K562 (cell line): ENCODE measurements around the gene DYRK1A. TPM values are rescaled to one million over a fixed set of nuclear protein-coding genes. Genes with fewer than 3 reads are reported as not detected.

Experiments used
- ARNT ChIP-seq, 2 experiments: fragments of 450-650 bp; IDR thresholded peaks; 2 replicates each; pipeline ENCODE4 v1.6.1; 2016; ENCODE audit warnings: mild to moderate bottlenecking in 1 of 2
- CBX3 ChIP-seq, 2 experiments: IDR thresholded peaks; 1 replicate in 1 of 2; 2 replicates in 1 of 2; pipeline ENCODE4 v1.6.1; 2012; ENCODE audit warnings: inconsistent platforms in 2 of 2, low read length in 2 of 2, borderline replicate concordance in 1 of 2, control low read depth in 1 of 2
- ERF ChIP-seq: fragments of 450-650 bp; formaldehyde crosslinking; IDR thresholded peaks from 2 replicates; pipeline ENCODE4 v1.4.0; 2020; ENCODE audit warnings: mild to moderate bottlenecking, mixed read lengths
- IFI16 ChIP-seq: fragments of 250-450 bp; sonication (Bioruptor Pico); IDR thresholded peaks from 2 replicates; pipeline ENCODE4 v2.1.2; 2022; ENCODE audit warnings: mild to moderate bottlenecking, inconsistent platforms
- MAZ ChIP-seq, 2 experiments: fragments of 450-650 bp in 1 of 2; sonication (generic) in 1 of 2; formaldehyde crosslinking; IDR thresholded peaks in 1 of 2; conservative IDR thresholded peaks in 1 of 2; 2 replicates each; pipeline versions ENCODE4 v1.4.0 to v1.5.0; 2020; ENCODE audit warnings: mild to moderate bottlenecking in 1 of 2, missing genetic modification reagents in 1 of 2
- PTTG1 ChIP-seq: fragments of 450-650 bp; IDR thresholded peaks from 2 replicates; pipeline ENCODE4 v1.6.1; 2016; ENCODE audit warnings: low read depth, mild to moderate bottlenecking, missing genetic modification characterization, missing compliant biosample characterization
- SRF ChIP-seq, 2 experiments: fragments of 250-450, 450-650 bp in 1 of 2; sonication (Bioruptor Pico) in 1 of 2; sonication (generic) in 1 of 2; formaldehyde crosslinking; IDR thresholded peaks; 2 replicates each; pipeline versions ENCODE4 v1.5.0 to v1.5.1; 2020 to 2022; ENCODE audit warnings: mild to moderate bottlenecking in 1 of 2, missing genetic modification reagents in 1 of 2
- ZBTB1 ChIP-seq: sonication (generic); formaldehyde crosslinking; IDR thresholded peaks from 2 replicates; pipeline ENCODE4 v1.8.1; 2023; ENCODE audit warnings: missing genetic modification reagents, low read depth, mild to moderate bottlenecking, borderline replicate concordance
- ZNF780A ChIP-seq: fragments of 250-450 bp; sonication (Bioruptor Pico); IDR thresholded peaks from 2 replicates; pipeline ENCODE4 v1.5.0; 2021; ENCODE audit warnings: mild to moderate bottlenecking
- polyA plus RNA-seq, 8 experiments: library from polyadenylated mRNA; depleted of rRNA in 4 of 8; stranded (reverse) in 5 of 8; unstranded in 3 of 8; fragments of >200 nt; fragmentation: Nextera tagmentation in 2 of 8; fragmentation: Illumina TruSeq in 1 of 8; extraction: Ambion mirVana in 2 of 8; extraction: Trizol in 1 of 8; gene quantifications; 2 replicates each; pipeline versions ENCODE4 v1.2.1 to v1.2.3, GENCODE V29; 2011 to 2014; ENCODE audit warnings: inconsistent platforms in 1 of 8, missing spikeins in 1 of 8
- total RNA-seq, 7 experiments: library from RNA; depleted of rRNA in 6 of 7; stranded (reverse); fragments of >200 nt in 6 of 7; fragmentation: Illumina TruSeq in 2 of 7; extraction: Trizol in 2 of 7; gene quantifications; 2 replicates each; pipeline versions ENCODE4 v1.2.1 to v1.2.3, GENCODE V29; 2011 to 2021; ENCODE audit warnings: low replicate concordance in 1 of 7
- TF ChIP-seq, protein P1 (sequence below), 2 experiments: fragments of 450-650 bp; IDR thresholded peaks; 2 replicates each; pipeline ENCODE4 v1.6.1; 2016; ENCODE audit warnings: mild to moderate bottlenecking in 2 of 2, borderline replicate concordance in 1 of 2, low read depth in 1 of 2, moderate library complexity in 1 of 2
- TF ChIP-seq, protein P2 (sequence below), 2 experiments: fragments of 250-450 bp in 1 of 2; fragments of 450-650 bp in 1 of 2; sonication (Bioruptor Pico) in 1 of 2; IDR thresholded peaks; 2 replicates each; pipeline versions ENCODE4 v1.6.1 to v1.8.0; 2016 to 2021; ENCODE audit warnings: mild to moderate bottlenecking in 2 of 2, moderate library complexity in 2 of 2, missing compliant biosample characterization in 1 of 2, missing genetic modification characterization in 1 of 2
- TF ChIP-seq, protein P3 (sequence below): sonication (generic); formaldehyde crosslinking; IDR thresholded peaks from 2 replicates; pipeline ENCODE4 v1.8.1; 2023; ENCODE audit warnings: mild to moderate bottlenecking, missing genetic modification reagents
- TF ChIP-seq, protein P4 (sequence below): sonication (generic); formaldehyde crosslinking; IDR thresholded peaks from 2 replicates; pipeline ENCODE4 v1.8.0; 2022; ENCODE audit warnings: mild to moderate bottlenecking, missing genetic modification reagents

The DYRK1A gene
- total and polyA plus RNA-seq, 9 of the 15 experiments (the other 6 are each of a cell fraction or from before 2014, with no cell fraction given), result 3.7 to 64.8 (median 42.3) TPM

DNA sequence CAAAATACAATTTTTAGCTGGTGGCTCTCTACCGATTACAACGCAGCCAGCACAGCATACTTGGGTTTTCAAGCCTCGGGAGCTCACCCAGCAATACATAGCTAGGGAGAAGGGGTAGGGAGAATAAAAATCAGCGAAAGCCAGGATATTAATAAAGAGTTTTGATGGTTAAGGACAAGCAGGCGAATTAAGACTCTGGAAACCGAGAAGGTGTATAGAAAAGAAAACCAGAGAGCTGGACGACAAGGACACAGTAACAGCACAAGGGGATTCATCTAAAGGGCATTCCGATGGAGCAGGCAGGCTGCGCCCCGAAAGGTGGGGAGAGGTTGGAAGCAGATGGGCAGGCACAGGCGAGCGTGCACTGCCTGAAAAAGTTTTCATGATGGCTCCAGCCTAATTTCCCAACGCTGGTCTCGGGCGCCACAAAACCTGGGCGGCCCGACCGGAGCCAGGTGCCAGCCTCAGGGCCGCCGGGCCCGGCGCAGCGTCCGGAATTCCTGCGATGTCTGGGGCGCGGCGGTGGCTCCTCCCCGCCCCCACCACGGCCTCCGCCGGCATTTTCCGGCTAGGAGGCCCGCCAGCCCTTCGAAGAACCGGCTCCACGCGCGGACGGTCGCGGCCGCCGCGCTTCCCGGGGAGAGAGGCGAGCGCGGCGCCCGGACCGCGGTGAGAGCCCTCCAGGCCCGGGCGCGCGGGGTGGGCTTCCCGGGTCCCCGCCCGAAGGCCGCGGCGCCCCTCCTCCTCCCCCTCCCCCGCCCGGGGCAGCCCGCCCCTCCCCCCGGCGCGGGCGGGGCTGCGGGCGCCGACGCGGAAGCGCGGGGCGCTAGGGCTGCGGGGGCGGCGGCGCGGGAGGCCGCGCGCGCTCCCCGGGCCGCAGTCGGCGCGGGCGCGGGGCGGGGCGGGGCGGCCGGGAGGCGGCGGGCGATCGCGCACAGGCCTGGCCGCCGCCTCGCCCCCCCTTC is 774 bp upstream of the DYRK1A start (continued):
- TF ChIP-seq, protein P1, sequence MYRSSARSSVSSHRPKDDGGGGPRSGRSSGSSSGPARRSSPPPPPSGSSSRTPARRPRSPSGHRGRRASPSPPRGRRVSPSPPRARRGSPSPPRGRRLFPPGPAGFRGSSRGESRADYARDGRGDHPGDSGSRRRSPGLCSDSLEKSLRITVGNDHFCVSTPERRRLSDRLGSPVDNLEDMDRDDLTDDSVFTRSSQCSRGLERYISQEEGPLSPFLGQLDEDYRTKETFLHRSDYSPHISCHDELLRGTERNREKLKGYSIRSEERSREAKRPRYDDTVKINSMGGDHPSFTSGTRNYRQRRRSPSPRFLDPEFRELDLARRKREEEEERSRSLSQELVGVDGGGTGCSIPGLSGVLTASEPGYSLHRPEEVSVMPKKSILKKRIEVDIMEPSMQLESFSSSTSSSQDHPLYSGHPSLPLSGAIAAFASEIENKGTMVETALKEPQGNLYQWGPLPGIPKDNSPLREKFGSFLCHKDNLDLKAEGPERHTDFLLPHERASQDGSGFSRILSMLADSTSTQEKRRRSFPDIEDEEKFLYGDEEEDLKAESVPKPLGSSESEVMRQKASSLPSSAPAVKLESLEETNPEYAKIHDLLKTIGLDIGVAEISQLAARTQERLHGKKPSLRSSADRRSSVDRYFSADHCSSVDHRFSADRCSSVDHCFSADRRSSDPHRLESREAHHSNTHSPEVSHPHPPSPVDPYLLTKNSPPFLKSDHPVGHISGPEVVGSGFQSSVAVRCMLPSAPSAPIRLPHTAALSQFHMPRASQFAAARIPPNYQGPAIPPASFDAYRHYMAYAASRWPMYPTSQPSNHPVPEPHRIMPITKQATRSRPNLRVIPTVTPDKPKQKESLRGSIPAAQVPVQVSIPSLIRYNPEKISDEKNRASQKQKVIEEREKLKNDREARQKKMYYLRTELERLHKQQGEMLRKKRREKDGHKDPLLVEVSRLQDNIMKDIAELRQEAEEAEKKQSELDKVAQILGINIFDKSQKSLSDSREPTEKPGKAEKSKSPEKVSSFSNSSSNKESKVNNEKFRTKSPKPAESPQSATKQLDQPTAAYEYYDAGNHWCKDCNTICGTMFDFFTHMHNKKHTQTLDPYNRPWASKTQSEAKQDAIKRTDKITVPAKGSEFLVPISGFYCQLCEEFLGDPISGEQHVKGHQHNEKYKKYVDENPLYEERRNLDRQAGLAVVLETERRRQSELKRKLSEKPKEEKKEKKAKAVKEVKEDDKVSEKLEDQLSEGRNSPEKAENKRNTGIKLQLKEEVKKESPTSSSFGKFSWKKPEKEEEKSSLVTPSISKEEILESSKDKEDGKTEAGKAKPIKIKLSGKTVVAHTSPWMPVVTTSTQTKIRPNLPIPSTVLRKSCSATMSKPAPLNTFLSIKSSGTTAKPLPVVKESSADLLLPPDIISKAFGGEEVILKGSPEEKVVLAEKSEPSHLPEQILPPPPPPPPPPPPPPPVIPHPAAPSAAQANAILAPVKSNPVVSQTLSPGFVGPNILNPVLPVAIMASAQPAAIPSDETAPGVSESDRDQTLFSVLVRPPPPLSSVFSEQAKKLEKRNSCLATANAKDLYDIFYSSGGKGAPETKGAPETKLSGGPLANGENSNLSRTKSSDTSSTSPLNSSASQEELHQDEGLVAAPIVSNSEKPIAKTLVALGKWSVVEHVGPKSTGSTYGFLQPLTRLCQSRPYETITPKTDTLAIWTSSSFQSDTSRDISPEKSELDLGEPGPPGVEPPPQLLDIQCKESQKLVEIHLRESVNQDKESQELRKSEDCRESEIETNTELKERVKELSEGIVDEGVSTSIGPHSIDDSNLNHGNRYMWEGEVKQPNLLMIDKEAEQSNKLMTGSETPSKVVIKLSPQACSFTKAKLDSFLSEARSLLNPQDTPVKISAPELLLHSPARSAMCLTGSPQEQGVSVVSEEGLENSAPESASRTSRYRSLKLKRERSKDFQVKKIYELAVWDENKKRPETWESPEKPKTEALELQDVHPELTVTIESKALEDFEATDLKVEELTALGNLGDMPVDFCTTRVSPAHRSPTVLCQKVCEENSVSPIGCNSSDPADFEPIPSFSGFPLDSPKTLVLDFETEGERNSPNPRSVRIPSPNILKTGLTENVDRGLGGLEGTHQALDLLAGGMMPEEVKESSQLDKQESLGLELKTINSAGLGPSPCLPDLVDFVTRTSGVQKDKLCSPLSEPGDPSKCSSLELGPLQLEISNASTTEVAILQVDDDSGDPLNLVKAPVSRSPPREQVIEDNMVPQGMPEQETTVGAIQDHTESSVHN (IDR thresholded peaks at IDR 0.05; ENCODE audit: borderline replicate concordance in 1 of 2, low read depth in 1 of 2), result no peak
- TF ChIP-seq, protein P2, sequence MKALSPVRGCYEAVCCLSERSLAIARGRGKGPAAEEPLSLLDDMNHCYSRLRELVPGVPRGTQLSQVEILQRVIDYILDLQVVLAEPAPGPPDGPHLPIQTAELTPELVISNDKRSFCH (CRISPR knock-in tag; IDR thresholded peaks at IDR 0.05), result 0 out of 2 replicates have a peak, but pooled peaks have one; percentile 38
- TF ChIP-seq, protein P2 (tag; IDR thresholded peaks at IDR 0.05), result peak; percentile 62; the same call in 1 of the 2 replicates
- TF ChIP-seq CBX3 (IDR thresholded peaks at IDR 0.05; ENCODE audit: borderline replicate concordance in 1 of 2, low read length in 2 of 2), result no peak
- peak; percentile 72 to 89 for TF ChIP-seq MAZ (CRISPR knock-in tag; conservative IDR thresholded peaks at IDR 0.05 in 1 of 2, IDR thresholded peaks at IDR 0.05 in 1 of 2)
- TF ChIP-seq ERF, result peak; percentile 93
- no peak for TF ChIP-seq IFI16 (CRISPR knock-in tag)
- peak in 1 of 2 experiments; percentile 69; a peak in 2 of 4 replicates for TF ChIP-seq ARNT (IDR thresholded peaks at IDR 0.05)
- TF ChIP-seq PTTG1 (tag), result no peak
- TF ChIP-seq, protein P3, sequence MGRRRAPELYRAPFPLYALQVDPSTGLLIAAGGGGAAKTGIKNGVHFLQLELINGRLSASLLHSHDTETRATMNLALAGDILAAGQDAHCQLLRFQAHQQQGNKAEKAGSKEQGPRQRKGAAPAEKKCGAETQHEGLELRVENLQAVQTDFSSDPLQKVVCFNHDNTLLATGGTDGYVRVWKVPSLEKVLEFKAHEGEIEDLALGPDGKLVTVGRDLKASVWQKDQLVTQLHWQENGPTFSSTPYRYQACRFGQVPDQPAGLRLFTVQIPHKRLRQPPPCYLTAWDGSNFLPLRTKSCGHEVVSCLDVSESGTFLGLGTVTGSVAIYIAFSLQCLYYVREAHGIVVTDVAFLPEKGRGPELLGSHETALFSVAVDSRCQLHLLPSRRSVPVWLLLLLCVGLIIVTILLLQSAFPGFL (CRISPR knock-in tag), result no peak
- TF ChIP-seq SRF (CRISPR knock-in tag; IDR thresholded peaks at IDR 0.05), result no peak; a peak in 2 of 4 replicates
- TF ChIP-seq, protein P4, sequence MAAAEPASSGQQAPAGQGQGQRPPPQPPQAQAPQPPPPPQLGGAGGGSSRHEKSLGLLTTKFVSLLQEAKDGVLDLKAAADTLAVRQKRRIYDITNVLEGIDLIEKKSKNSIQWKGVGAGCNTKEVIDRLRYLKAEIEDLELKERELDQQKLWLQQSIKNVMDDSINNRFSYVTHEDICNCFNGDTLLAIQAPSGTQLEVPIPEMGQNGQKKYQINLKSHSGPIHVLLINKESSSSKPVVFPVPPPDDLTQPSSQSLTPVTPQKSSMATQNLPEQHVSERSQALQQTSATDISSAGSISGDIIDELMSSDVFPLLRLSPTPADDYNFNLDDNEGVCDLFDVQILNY (CRISPR knock-in tag), result 0 out of 2 replicates have a peak, but pooled peaks have one; percentile 16
- TF ChIP-seq ZNF780A (CRISPR knock-in tag), result no peak
- no peak for TF ChIP-seq ZBTB1 (CRISPR knock-in tag)
